K562 (cell line): ENCODE measurements around the gene ARMH4. TPM values are rescaled to one million over a fixed set of nuclear protein-coding genes. Genes with fewer than 3 reads are reported as not detected.

Experiments
- ATAC-seq: fragments of 200-7000 bp; cut with Tn5 transposase; 3 replicates; pipeline ENCODE4 v1.9.1; 2020; ENCODE audit warnings: moderate library complexity
- BruUV-seq: library from RNA; stranded (reverse); fragments of 400-500 nt; replicated peaks from 2 replicates; lab custom pipeline; 2021; lab: Mats Ljungman, UMichigan
- CTCF ChIA-PET: fragments of 300-600 bp; formaldehyde crosslinking; extraction: SDS; loops from one replicate; lab custom pipeline; 2021; ENCODE audit warnings: low intra/inter-chr PET ratio; lab: Yijun Ruan, JAX
- POLR2A ChIA-PET: fragments of 300-600, 350-650 bp; sonication (Branson Sonifier 250); formaldehyde crosslinking; extraction: SDS; loops from one replicate; lab custom pipeline; 2021; ENCODE audit warnings: antibody characterized with exemption, inconsistent platforms; lab: Yijun Ruan, JAX
- DNase-seq, 4 experiments: peaks; one replicate each; pipeline versions ENCODE4 v3.0.0 to v3.0.0-alpha.2; 2011 to 2018; ENCODE audit warnings: low spot score in 3 of 4, mixed read lengths in 3 of 4; ENCODE audit errors: extremely low read depth in 1 of 4
- FAIRE-seq: peaks from 2 replicates; lab custom pipeline; 2011; peaks lifted over from hg19 to GRCh38; lab: Jason Lieb, UNC
- H2AFZ ChIP-seq: 2 replicates; pipeline ENCODE4 v1.6.0; 2011; ENCODE audit warnings: low read depth, low read length, control low read depth, inconsistent platforms
- H3K27ac ChIP-seq: fragments of 200-600 bp; 3 replicates; pipeline ENCODE4 v1.8.0; 2011; ENCODE audit warnings: low read depth, mild to moderate bottlenecking, control low read depth, inconsistent platforms, low read length, moderate library complexity, mixed read lengths; ENCODE audit errors: extremely low read depth
- H3K27me3 ChIP-seq, 2 experiments: fragments of 300-600 bp in 1 of 2; 2 replicates in 1 of 2; 3 replicates in 1 of 2; pipeline versions ENCODE4 v1.6.0 to v1.8.0; 2011; ENCODE audit warnings: inconsistent platforms in 2 of 2, low read length in 2 of 2, mild to moderate bottlenecking in 1 of 2, mixed read lengths in 1 of 2, moderate library complexity in 1 of 2; ENCODE audit not compliant: control insufficient read depth in 2 of 2, insufficient read depth in 2 of 2
- H3K36me3 ChIP-seq: fragments of 300-600 bp; 3 replicates; pipeline ENCODE4 v1.8.0; 2011; ENCODE audit warnings: mild to moderate bottlenecking, low read length, inconsistent platforms; ENCODE audit not compliant: control insufficient read depth, insufficient read depth
- H3K4me1 ChIP-seq, 2 experiments: fragments of 200-600 bp in 1 of 2; replicated peaks in 1 of 2; 2 replicates in 1 of 2; 3 replicates in 1 of 2; pipeline versions ENCODE4 v1.5.1 to v1.8.0; 2011; ENCODE audit warnings: inconsistent platforms in 2 of 2, low read length in 2 of 2, mild to moderate bottlenecking in 1 of 2, mixed read lengths in 1 of 2, moderate library complexity in 1 of 2; ENCODE audit not compliant: control insufficient read depth in 2 of 2, insufficient read depth in 2 of 2
- H3K4me2 ChIP-seq: 2 replicates; pipeline ENCODE4 v1.6.1; 2011; ENCODE audit warnings: low read length, control low read depth, inconsistent platforms, mixed read lengths; ENCODE audit not compliant: insufficient read depth
- H3K4me3 ChIP-seq: fragments of 200-600 bp; sonication (generic), shearing (Covaris generic); 2 replicates; pipeline ENCODE4 v1.5.1; 2016; ENCODE audit warnings: control low read depth, inconsistent platforms
- H3K79me2 ChIP-seq: fragments of 200-600 bp; 3 replicates; pipeline ENCODE4 v1.8.0; 2011; ENCODE audit warnings: low read length, inconsistent platforms; ENCODE audit not compliant: control insufficient read depth, insufficient read depth
- H3K9ac ChIP-seq, 2 experiments: 2 replicates each; pipeline versions ENCODE4 v1.6.0 to v1.6.1; 2011; ENCODE audit warnings: low read depth in 2 of 2, low read length in 2 of 2, control low read depth in 1 of 2, inconsistent platforms in 1 of 2, mild to moderate bottlenecking in 1 of 2, mixed read lengths in 1 of 2; ENCODE audit not compliant: insufficient read depth in 1 of 2
- H3K9me1 ChIP-seq: one replicate; pipeline ENCODE4 v1.6.0; 2011; ENCODE audit warnings: inconsistent platforms, mild to moderate bottlenecking, low read length, moderate library complexity; ENCODE audit not compliant: control insufficient read depth, insufficient read depth
- H3K9me3 ChIP-seq: replicated peaks from 2 replicates; pipeline ENCODE4 v1.5.1; 2011; ENCODE audit warnings: low read depth, low read length, inconsistent platforms; ENCODE audit not compliant: control insufficient read depth, insufficient read depth
- H4K20me1 ChIP-seq: replicated peaks from 2 replicates; pipeline ENCODE4 v1.6.1; 2011; ENCODE audit warnings: low read length, inconsistent platforms, mixed read lengths; ENCODE audit not compliant: control insufficient read depth, insufficient read depth
- CBFA2T2 ChIP-seq: fragments of 450-650 bp; conservative IDR thresholded peaks from 2 replicates; pipeline ENCODE4 v1.6.1; 2017; ENCODE audit warnings: mild to moderate bottlenecking
- HDAC1 ChIP-seq, 2 experiments: fragments of 450-650 bp; IDR thresholded peaks; 2 replicates each; pipeline ENCODE4 v1.6.1; 2016 to 2017; ENCODE audit warnings: inconsistent platforms in 1 of 2, mild to moderate bottlenecking in 1 of 2, moderate library complexity in 1 of 2
- HOXB6 ChIP-seq: fragments of 250-450 bp; sonication (Bioruptor Pico); IDR thresholded peaks from 2 replicates; pipeline ENCODE4 v1.5.1; 2022; ENCODE audit warnings: mild to moderate bottlenecking, borderline replicate concordance
- KDM2B ChIP-seq: fragments of 250-450 bp; sonication (Bioruptor Pico); IDR thresholded peaks from 2 replicates; pipeline ENCODE4 v1.8.0; 2021; ENCODE audit warnings: mild to moderate bottlenecking, moderate library complexity
- LEF1 ChIP-seq: fragments of 450-650 bp; IDR thresholded peaks from 2 replicates; pipeline ENCODE4 v1.6.1; 2016; ENCODE audit warnings: mild to moderate bottlenecking
- POLR3A ChIP-seq: IDR thresholded peaks from 2 replicates; pipeline ENCODE4 v1.6.1; 2011; ENCODE audit warnings: borderline replicate concordance, mild to moderate bottlenecking, moderate library complexity; ENCODE audit not compliant: insufficient read length, insufficient read depth; ENCODE audit errors: extremely low read depth
- TRIM28 ChIP-seq: fragments of 450-650 bp; IDR thresholded peaks from 2 replicates; pipeline ENCODE4 v1.6.1; 2017
- U2AF2 ChIP-seq: fragments of 200-400 bp; formaldehyde crosslinking; optimal IDR thresholded peaks from 2 replicates; pipeline ENCODE3; 2017; ENCODE audit warnings: low read depth, mild to moderate bottlenecking, low read length
- XRCC3 ChIP-seq: fragments of 450-650 bp; IDR thresholded peaks from 2 replicates; pipeline ENCODE4 v1.6.1; 2017; ENCODE audit warnings: mild to moderate bottlenecking, moderate library complexity
- ZZZ3 ChIP-seq: fragments of 450-650 bp; IDR thresholded peaks from 2 replicates; pipeline ENCODE4 v1.6.1; 2016; ENCODE audit warnings: antibody characterized with exemption, mild to moderate bottlenecking, moderate library complexity
- WGBS: fragments of 100-300 bp; shearing (Covaris generic); methylation state at CpG from one replicate; pipeline ENCODE4 v1.1.6; 2016; ENCODE audit warnings: low coverage, mixed read lengths; ENCODE audit not compliant: insufficient coverage; ENCODE audit errors: missing lambda C conversion rate; 5-methylcytosine and 5-hydroxymethylcytosine counted together
- in situ Hi-C: fragments of 300-500 bp; cut with MboI; formaldehyde crosslinking; loops from 4 replicates; pipeline ENCODE4 v1.15.0; 2018; ENCODE audit warnings: inconsistent platforms, mixed read lengths
- intact Hi-C: fragments of 100-400 bp; cut with micrococcal nuclease; formaldehyde crosslinking; loops from 2 replicates; pipeline ENCODE4 v1.14.2; 2022
- polyA plus RNA-seq, 8 experiments: library from polyadenylated mRNA; depleted of rRNA in 4 of 8; stranded (reverse) in 5 of 8; unstranded in 3 of 8; fragments of >200 nt; fragmentation: Nextera tagmentation in 2 of 8; fragmentation: Illumina TruSeq in 1 of 8; extraction: Ambion mirVana in 2 of 8; extraction: Trizol in 1 of 8; gene quantifications; 2 replicates each; pipeline versions ENCODE4 v1.2.1 to v1.2.3, GENCODE V29; 2011 to 2014; ENCODE audit warnings: inconsistent platforms in 1 of 8, missing spikeins in 1 of 8
- total RNA-seq, 7 experiments: library from RNA; depleted of rRNA in 6 of 7; stranded (reverse); fragments of >200 nt in 6 of 7; fragmentation: Illumina TruSeq in 2 of 7; extraction: Trizol in 2 of 7; gene quantifications; 2 replicates each; pipeline versions ENCODE4 v1.2.1 to v1.2.3, GENCODE V29; 2011 to 2021; ENCODE audit warnings: low replicate concordance in 1 of 7
- TF ChIP-seq, protein P1 (sequence below): fragments of 450-650 bp; IDR thresholded peaks from 2 replicates; pipeline ENCODE4 v1.6.1; 2018; ENCODE audit not compliant: partially characterized antibody
- TF ChIP-seq, protein P2 (sequence below): IDR thresholded peaks from 2 replicates; pipeline ENCODE4 v1.6.1; 2011; ENCODE audit not compliant: insufficient read length; ENCODE audit errors: extremely low read depth

The ARMH4 gene
- total and polyA plus RNA-seq, 9 of the 15 experiments (the other 6 are each of a cell fraction or from before 2014, with no cell fraction given), result 0.06 to 0.98 (median 0.07) TPM; not detected in 2

DNA sequence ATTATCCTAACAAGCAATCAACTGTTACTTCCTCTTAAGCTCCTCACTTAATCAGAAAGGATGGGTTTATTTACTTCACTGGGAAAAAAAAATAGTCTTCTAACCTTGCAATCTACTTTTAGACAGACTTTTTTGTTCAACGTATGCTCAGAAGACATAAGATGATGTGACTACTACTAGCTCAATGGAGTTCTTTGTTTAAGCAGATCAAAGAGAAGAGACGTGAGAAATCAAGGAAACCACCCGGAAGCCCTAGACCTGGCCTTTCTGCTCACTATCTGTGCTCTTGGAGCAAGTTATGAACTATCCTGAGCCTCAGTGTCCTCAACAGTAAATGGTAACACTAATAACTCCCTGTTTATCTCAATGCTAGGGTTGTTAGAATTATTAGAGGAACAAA is 78.5 kb downstream of the ARMH4 start:
- no peaks in the 10 kb centered on the region for H3K4me1 ChIP-seq
- no peak overlapping the region for H3K4me3 ChIP-seq
- no peak overlapping the region for H3K4me2 ChIP-seq
- no peaks in the 10 kb centered on the region for H3K9me1 ChIP-seq
- ATAC-seq (no peak), FAIRE-seq (no peak), DNase-seq (no peak)
- H3K9ac ChIP-seq, result no peak overlapping the region
- ChIA-PET POLR2A (no interaction called here), CTCF (interaction anchor here (0.7 to 1.5 kb wide), 2 partner anchors 9 to 587 kb away, joined by 4 to 5 read pairs; no protein-coding TSS in a partner anchor)
- in situ Hi-C loops, result loop anchor here (25.0 kb wide), 1 partner anchor 1586 kb away; no protein-coding TSS in a partner anchor
- no peaks in the 10 kb centered on the region for H3K9me3 ChIP-seq
- no peaks in the 10 kb centered on the region for H4K20me1 ChIP-seq
- no peaks in the 10 kb centered on the region for H3K36me3 ChIP-seq
- TF ChIP-seq U2AF2, result no peak
- no peak for TF ChIP-seq ZZZ3
- TF ChIP-seq, protein P1, sequence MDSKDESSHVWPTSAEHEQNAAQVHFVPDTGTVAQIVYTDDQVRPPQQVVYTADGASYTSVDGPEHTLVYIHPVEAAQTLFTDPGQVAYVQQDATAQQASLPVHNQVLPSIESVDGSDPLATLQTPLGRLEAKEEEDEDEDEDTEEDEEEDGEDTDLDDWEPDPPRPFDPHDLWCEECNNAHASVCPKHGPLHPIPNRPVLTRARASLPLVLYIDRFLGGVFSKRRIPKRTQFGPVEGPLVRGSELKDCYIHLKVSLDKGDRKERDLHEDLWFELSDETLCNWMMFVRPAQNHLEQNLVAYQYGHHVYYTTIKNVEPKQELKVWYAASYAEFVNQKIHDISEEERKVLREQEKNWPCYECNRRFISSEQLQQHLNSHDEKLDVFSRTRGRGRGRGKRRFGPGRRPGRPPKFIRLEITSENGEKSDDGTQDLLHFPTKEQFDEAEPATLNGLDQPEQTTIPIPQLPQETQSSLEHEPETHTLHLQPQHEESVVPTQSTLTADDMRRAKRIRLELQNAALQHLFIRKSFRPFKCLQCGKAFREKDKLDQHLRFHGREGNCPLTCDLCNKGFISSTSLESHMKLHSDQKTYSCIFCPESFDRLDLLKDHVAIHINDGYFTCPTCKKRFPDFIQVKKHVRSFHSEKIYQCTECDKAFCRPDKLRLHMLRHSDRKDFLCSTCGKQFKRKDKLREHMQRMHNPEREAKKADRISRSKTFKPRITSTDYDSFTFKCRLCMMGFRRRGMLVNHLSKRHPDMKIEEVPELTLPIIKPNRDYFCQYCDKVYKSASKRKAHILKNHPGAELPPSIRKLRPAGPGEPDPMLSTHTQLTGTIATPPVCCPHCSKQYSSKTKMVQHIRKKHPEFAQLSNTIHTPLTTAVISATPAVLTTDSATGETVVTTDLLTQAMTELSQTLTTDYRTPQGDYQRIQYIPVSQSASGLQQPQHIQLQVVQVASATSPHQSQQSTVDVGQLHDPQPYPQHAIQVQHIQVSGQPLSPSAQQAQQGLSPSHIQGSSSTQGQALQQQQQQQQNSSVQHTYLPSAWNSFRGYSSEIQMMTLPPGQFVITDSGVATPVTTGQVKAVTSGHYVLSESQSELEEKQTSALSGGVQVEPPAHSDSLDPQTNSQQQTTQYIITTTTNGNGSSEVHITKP, result no peak
- TF ChIP-seq KDM2B (CRISPR knock-in tag), result no peak
- no peak for TF ChIP-seq XRCC3
- TF ChIP-seq LEF1, result no peak
- TF ChIP-seq, protein P2, sequence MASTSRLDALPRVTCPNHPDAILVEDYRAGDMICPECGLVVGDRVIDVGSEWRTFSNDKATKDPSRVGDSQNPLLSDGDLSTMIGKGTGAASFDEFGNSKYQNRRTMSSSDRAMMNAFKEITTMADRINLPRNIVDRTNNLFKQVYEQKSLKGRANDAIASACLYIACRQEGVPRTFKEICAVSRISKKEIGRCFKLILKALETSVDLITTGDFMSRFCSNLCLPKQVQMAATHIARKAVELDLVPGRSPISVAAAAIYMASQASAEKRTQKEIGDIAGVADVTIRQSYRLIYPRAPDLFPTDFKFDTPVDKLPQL, result no peak
- TF ChIP-seq CBFA2T2, result no peak
- TF ChIP-seq TRIM28, result no peak
- no peak for TF ChIP-seq POLR3A
- no peak for TF ChIP-seq HOXB6
- no peak for TF ChIP-seq HDAC1 (IDR thresholded peaks at IDR 0.05)
- H3K27ac ChIP-seq, result no peak overlapping the region
- H3K27me3 ChIP-seq, result no peaks in the 10 kb centered on the region; a peak in 1 of 5 replicates
- H2AFZ ChIP-seq, result no peak overlapping the region
- 0% methylated on average over 3 of the region's 3 CpGs for WGBS
- no TSS peak for BruUV-seq
- intact Hi-C loops, result no loop called here
- no peaks in the 10 kb centered on the region for H3K79me2 ChIP-seq
